ENCODE data around the gene MTARC2.

Gene MTARC2

GRCh38 chr1:220833436-220833835 lies 85.3 kb downstream of the MTARC2 start:
- no peak for DNase-seq

All from activated T-cell treated with anti-CD3 and anti-CD28 coated beads, Interleukin-2, amount 50 U/mL, for 48 hours (primary cell).